Heart right ventricle (tissue), 16 donors: ENCODE measurements around the gene SCN5A. TPM values are rescaled to one million over a fixed set of nuclear protein-coding genes. Genes with fewer than 3 reads are reported as not detected.

Source experiments
- ATAC-seq, 8 donors: fragments of 200-7000 bp; cut with Tn5 transposase; one replicate each; pipeline ENCODE4 v1.9.1; 2020; ENCODE audit warnings: mild to moderate bottlenecking in 8 of 8, moderate library complexity in 8 of 8, moderate number of reproducible peaks in 1 of 8
- DNase-seq, 2 donors: peaks; one replicate each; pipeline ENCODE4 v3.0.0-alpha.2; 2020
- H3K27ac ChIP-seq, 10 donors: fragments of 200-600 bp; sonication (generic) in 2 of 10; one replicate each; pipeline versions ENCODE4 v1.5.0 to v1.8.0; 2020 to 2022; ENCODE audit warnings: mild to moderate bottlenecking in 3 of 10
- H3K27me3 ChIP-seq, 7 donors: fragments of 200-600 bp; one replicate each; pipeline ENCODE4 v1.8.0; 2021 to 2022; ENCODE audit warnings: mild to moderate bottlenecking in 2 of 7
- H3K36me3 ChIP-seq, 9 donors: fragments of 200-600 bp; sonication (generic) in 1 of 9; one replicate each; pipeline versions ENCODE4 v1.5.0 to v1.8.0; 2020 to 2022; ENCODE audit warnings: mild to moderate bottlenecking in 2 of 9
- H3K4me1 ChIP-seq, 9 donors: fragments of 200-600 bp; sonication (generic) in 1 of 9; one replicate each; pipeline versions ENCODE4 v1.5.0 to v1.8.0; 2020 to 2022; ENCODE audit warnings: mild to moderate bottlenecking in 4 of 9
- H3K4me3 ChIP-seq, 10 donors: fragments of 200-600 bp; sonication (generic) in 2 of 10; one replicate each; pipeline versions ENCODE4 v1.5.0 to v1.8.0; 2020 to 2022; ENCODE audit warnings: mild to moderate bottlenecking in 7 of 10, moderate library complexity in 2 of 10
- H3K9me3 ChIP-seq, 11 donors: fragments of 200-600 bp in 10 of 11; sonication (generic) in 2 of 11; one replicate each; pipeline versions ENCODE4 v1.5.0 to v1.8.0; 2013 to 2022; ENCODE audit warnings: mild to moderate bottlenecking in 2 of 11, control low read depth in 1 of 11, moderate library complexity in 1 of 11
- WGBS, 2 donors: extraction: QIAGEN DNeasy Blood & Tissue Kit; methylation state at CpG; one replicate each; pipeline ENCODE4 v1.1.7; 2013; ENCODE audit warnings: inconsistent platforms in 1 of 2; 5-methylcytosine and 5-hydroxymethylcytosine counted together
- intact Hi-C, 10 donors: fragments of 100-400 bp; cut with DNase I; formaldehyde crosslinking; loops; one replicate each; pipeline versions ENCODE4 v1.11.1 to v1.14.2; 2022
- polyA plus RNA-seq, 2 donors: library from polyadenylated mRNA; stranded (reverse); fragments of 200-250 nt; gene quantifications; one replicate each; pipeline ENCODE4 v1.2.3, GENCODE V29; 2013
- total RNA-seq, 10 donors: library from RNA; stranded (reverse); fragmentation: NEBNext Ultra II Directional in 3 of 10; extraction: Animal tissue kit (Norgen Biotek cat#: 25700) in 3 of 10; gene quantifications; one replicate each; pipeline versions ENCODE4 v1.2.1 to v1.2.4, GENCODE V29; 2021 to 2023
- TF ChIP-seq, protein P1 (sequence below), 9 donors: fragments of 200-600 bp; sonication (generic) in 2 of 9; IDR thresholded peaks; one replicate each; pipeline versions ENCODE4 v1.5.0 to v1.8.0; 2021 to 2022; ENCODE audit warnings: antibody characterized with exemption in 9 of 9, mild to moderate bottlenecking in 5 of 9, moderate library complexity in 1 of 9
- donor health status: Arrhythmogenic right ventricular cardiomyopathy.
- donor health status: ischemic (EF 13 %, LVEDD 7.1; RV severe dilation, severe dysfunction).
- donor health status: healthy with polysubstance abuse.
- donor health status: DM: no; HTN: yes; CAD: no.
- donor health status: DM: no; HTN: no; CAD: no.
- donor health status: ischemic (EF 25% LVEDD 6.9; RV normal size, moderate dysfunction).
- donor health status: ischemic (EF 25% LVEDD 5.7; RV mildly dilated, moderate dysfunction).
- donor health status: healthy.
- donor health status: DM: yes; HTN: yes; CAD: no.
- donor health status: Ischemic cardiomyopathy.
- donor health status: ischemic (EF 35%, LVEDD 5.7; RV mildly dilated, moderate dysfunction).
- donor health status: nonischemic (EF 11% LVEDD 7.7; RV severe dilation, severe dysfunction).
- donor health status: DM: yes; HTN: yes; CAD: no.
- donor health status: PGD.
- donor health status: ischemic (EF 29% LVEDD 5.4; RV normal size, mild dysfunction).
- donor health status: nonischemic (EF 23%, LVEDD 6.1; RV moderate dilation, normal function).

The SCN5A gene
- total and polyA plus RNA-seq, 12 donors, result 29.9 to 254 (median 177) TPM

- Histone ChIP-seq H3K27ac (peak overlapping the region in 9 of 10 donors; percentile 38 to 90 (median 78)), H3K9me3 (no peaks in the 10 kb centered on the region), H3K36me3 (peaks cover 0 to 27% (median 0%) of the 10 kb centered on the region in 9 donors), H3K27me3 (no peaks in the 10 kb centered on the region), H3K4me1 (peaks cover 0 to 57% (median 31%) of the 10 kb centered on the region in 9 donors), H3K4me3 (no peak overlapping the region)
- intact Hi-C loops, result loop anchor here in 1 of 10 donors (5.0 kb wide), 1 partner anchor 32 kb away; the partner anchor contains the start of gene SCN5A
- TF ChIP-seq, protein P1, sequence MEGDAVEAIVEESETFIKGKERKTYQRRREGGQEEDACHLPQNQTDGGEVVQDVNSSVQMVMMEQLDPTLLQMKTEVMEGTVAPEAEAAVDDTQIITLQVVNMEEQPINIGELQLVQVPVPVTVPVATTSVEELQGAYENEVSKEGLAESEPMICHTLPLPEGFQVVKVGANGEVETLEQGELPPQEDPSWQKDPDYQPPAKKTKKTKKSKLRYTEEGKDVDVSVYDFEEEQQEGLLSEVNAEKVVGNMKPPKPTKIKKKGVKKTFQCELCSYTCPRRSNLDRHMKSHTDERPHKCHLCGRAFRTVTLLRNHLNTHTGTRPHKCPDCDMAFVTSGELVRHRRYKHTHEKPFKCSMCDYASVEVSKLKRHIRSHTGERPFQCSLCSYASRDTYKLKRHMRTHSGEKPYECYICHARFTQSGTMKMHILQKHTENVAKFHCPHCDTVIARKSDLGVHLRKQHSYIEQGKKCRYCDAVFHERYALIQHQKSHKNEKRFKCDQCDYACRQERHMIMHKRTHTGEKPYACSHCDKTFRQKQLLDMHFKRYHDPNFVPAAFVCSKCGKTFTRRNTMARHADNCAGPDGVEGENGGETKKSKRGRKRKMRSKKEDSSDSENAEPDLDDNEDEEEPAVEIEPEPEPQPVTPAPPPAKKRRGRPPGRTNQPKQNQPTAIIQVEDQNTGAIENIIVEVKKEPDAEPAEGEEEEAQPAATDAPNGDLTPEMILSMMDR (IDR thresholded peaks at IDR 0.05), result no peak
- ATAC-seq (peak in 5 of 8 donors; percentile 29 to 82 (median 59)), DNase-seq (no peak)
- 74 to 78% methylated on average over 9 of the region's 9 CpGs for WGBS, 2 donors
Measured at GRCh38 chr3:38614651-38615352, 34.7 kb downstream of the SCN5A start.

- Histone ChIP-seq H3K4me1 (peaks cover 0 to 53% (median 31%) of the 10 kb centered on the region in 9 donors), H3K36me3 (peaks cover 0 to 31% (median 0%) of the 10 kb centered on the region in 9 donors), H3K27me3 (no peaks in the 10 kb centered on the region), H3K4me3 (no peak overlapping the region), H3K9me3 (no peaks in the 10 kb centered on the region), H3K27ac (peak overlapping the region in 6 of 10 donors; percentile 70 to 90 (median 78))
- TF ChIP-seq, protein P1 (IDR thresholded peaks at IDR 0.05), result no peak
- ATAC-seq (no peak), DNase-seq (no peak)
- intact Hi-C loops, result loop anchor here in 1 of 10 donors (5.0 kb wide), 1 partner anchor 33 kb away; the partner anchor contains the start of gene SCN5A
- WGBS, 2 donors, result 82 to 83% methylated on average over 7 of the region's 7 CpGs
Measured at GRCh38 chr3:38614091-38614490, 35.4 kb downstream of the SCN5A start.

GRCh38 chr3:38613426-38613825, 36.1 kb downstream of the SCN5A start:
- no peak for DNase-seq
- H3K9me3 ChIP-seq, result no peaks in the 10 kb centered on the region
- H3K4me1 ChIP-seq, result peaks cover 0 to 46% (median 31%) of the 10 kb centered on the region in 9 donors
- H3K27ac ChIP-seq, result peak overlapping the region in 3 of 10 donors; percentile 3 to 90 (median 71)
- TF ChIP-seq, protein P1 (IDR thresholded peaks at IDR 0.05), result no peak
- H3K27me3 ChIP-seq, result no peaks in the 10 kb centered on the region
- WGBS, 2 donors, result 83 to 92% methylated on average over 5 of the region's 5 CpGs
- H3K4me3 ChIP-seq, result no peak overlapping the region
- intact Hi-C loops, result loop anchor here in 1 of 10 donors (5.0 kb wide), 1 partner anchor 34 kb away; the partner anchor contains the start of gene SCN5A
- no peak for ATAC-seq
- peaks cover 0 to 38% (median 0%) of the 10 kb centered on the region in 9 donors for H3K36me3 ChIP-seq

GRCh38 chr3:38611866-38612265, 37.6 kb downstream of the SCN5A start:
- TF ChIP-seq, protein P1 (IDR thresholded peaks at IDR 0.05), result no peak
- ATAC-seq (no peak), DNase-seq (no peak)
- Histone ChIP-seq H3K4me3 (no peak overlapping the region), H3K9me3 (no peaks in the 10 kb centered on the region), H3K27me3 (no peaks in the 10 kb centered on the region), H3K36me3 (peaks cover 0 to 53% (median 0%) of the 10 kb centered on the region in 9 donors), H3K4me1 (peaks cover 0 to 32% (median 21%) of the 10 kb centered on the region in 9 donors), H3K27ac (peak overlapping the region in 1 of 10 donors; percentile 7)
- WGBS, 2 donors, result 85 to 88% methylated on average over 4 of the region's 4 CpGs
- intact Hi-C loops, result loop anchor here in 1 of 10 donors (5.0 kb wide), 1 partner anchor 35 kb away; the partner anchor contains the start of gene SCN5A
